ENCODE measurements around the gene FNIP1.
"Not testable (repeated sequence)": the region's sequence is repeated elsewhere in the genome, so short reads cannot be mapped to it uniquely, and the experiment has no call there.

Gene FNIP1

GRCh38 chr5:131607418-131607817 is 189.4 kb downstream of the FNIP1 start:
- DNase-seq (ENCODE audit: low read depth), result no peak

DNA sequence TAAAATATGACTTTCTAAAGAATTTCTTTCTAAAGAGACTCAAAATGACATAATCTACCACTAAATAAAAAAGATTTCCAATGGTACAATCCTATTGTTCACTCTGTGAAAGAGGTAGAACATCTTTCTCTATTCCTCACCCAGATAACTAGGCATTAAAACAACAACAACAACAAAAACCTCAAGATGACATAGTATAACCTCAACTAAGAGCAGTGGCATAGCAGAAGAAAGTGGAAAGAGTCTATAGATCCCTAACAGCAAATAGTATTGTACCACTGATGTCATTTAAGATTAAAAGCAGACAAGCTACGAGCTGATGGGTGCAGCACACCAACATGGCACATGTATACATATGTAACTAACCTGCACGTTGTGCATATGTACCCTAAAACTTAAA is 191.7 kb downstream of the FNIP1 start:
- DNase-seq (ENCODE audit: low read depth), result no peak

DNA sequence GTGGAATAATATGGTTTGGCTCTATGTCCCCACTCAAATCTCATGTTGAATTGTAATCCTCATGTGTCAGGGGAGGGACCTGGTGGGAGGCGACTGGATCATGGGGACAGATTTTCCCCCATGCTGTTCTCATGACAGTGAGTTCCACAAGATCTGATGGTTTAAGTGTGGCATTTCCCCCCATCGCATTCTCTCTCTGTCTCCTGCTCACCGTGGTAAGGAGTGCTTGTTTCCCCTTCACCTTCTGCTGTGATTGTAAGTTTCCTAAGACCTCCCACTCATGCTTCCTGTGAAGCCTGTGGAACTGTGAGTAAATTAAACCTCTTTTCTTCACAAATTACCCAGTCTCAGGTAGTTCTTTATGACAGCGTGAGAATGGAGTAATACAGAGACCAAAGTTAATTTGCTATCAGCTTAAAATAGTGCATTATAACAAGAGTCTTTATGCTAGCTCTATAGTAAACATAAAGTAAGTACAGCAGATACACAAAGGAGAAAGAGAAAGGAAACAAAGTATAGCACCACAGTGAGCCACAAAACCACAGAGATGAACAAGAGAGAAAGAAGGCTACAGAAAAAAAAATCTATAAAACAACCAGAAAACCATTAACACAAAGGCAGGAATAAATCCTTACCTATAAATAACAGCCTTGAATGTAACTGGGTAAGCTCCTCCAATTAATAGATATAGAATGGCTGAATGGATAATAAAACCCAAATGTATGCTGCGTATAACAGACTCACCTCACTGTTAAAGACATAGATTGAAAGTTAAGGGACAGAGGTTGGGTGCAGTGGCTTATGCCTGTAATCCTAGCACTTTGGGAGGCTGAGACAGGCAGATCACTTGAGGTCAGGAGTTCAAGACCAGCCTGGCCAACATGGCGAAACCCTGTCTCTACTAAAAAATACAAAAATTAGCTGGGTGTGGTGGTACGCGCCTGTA is 201.5 kb downstream of the FNIP1 start:
- DNase-seq (ENCODE audit: low read depth), result no peak

DNA sequence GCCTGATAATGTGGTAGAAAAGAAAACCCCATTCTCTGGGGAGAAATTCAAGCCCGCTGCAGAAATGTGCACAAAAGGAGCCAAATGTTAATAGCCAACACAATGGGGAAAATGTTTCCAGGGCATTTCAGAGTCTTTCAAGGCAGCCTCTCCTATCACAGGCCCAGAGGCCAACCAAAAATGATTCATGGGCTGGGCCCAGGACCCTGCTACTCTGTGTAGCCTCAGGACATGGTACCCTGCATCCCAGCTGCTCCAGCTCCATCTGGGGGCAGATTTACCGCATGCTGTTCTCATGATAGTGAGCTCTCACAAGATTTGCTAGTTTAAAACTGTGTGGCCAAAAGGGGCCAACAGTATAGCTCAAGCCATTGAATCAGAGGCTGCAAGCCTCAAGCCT is 202.9 kb downstream of the FNIP1 start:
- no peak for DNase-seq (ENCODE audit: low read depth)

- DNase-seq (ENCODE audit: low read depth), result not testable (repeated sequence)
These were observed 203.4 kb downstream of the FNIP1 start for GRCh38 chr5:131593436-131593835.
